Kasumi-1 (cell line): ENCODE data around the gene COL8A1.

Experiments used
- DNase-seq, 2 experiments: peaks; one replicate each; lab custom pipeline; 2025; lab: John Stamatoyannopoulos, UW

COL8A1 gene

DNA sequence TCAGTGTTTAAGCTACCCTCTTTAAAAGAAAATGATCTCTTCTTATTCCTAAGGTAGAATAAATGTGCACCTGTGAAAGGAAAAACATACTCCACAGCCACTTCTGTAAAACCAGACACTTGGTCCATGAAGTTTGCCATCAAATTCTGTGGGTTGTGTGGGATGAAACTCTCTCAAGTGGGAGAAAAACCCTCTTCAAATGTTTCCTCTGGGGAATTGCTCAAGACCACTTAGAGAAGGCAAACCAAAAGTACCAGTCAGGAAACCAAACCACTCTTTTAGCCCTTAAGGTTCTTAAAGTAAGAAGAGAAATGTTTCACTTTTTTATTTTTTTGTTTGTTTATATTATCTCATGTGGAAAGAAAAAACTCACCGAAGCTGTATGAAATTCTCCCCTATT lies 1.2 kb downstream of the COL8A1 start:
- peak in 1 of 2 experiments; percentile 9 for DNase-seq

DNA sequence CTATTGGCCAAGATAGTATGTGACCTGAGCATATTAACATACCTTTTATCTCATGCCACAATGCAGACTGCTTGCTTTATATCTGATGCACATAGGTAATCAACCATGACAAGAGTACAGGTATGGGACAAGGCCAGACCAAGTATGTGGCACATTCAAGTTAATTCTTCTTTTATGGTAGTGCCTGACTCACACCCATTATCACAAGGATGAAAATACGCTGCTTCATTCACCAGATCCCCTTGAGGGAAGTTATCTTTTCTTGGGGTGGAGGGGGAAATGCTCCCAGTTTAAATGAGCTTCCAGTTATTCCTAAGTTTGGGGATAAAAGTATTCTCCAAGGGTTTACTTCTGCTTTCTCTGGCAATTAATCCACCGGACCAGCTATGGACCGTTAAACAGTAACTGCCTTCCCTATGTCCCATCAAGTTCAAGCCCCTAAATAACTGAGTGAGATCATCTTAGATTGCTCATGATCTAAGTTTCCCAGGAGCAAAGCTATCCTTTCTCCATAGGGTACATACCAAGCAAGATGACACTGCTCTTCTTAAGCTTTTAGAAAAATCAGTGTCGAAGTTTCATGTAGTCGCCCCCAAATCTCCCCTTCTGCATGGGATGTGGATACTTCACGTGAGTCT lies 1.9 kb downstream of the COL8A1 start:
- no peak for DNase-seq

DNA sequence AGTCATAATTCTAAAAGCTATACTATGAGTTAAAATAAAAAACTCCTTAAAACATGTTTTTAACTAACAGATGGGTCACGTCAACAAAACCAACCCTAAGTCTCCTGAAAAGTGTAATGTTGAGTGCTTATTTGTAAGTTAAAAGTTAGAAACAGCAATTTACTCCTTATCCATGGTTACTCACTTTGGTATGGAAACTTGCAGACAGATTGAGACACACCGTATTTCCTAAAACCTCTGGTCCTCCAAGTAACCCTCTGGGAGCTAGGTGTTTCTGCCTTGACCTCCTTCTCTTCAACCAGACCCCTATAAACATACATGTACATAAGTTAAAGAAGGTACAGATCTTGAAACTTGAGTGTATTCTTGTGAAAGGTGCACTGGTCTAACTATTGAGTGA lies 3.1 kb downstream of the COL8A1 start:
- DNase-seq = no peak

DNA sequence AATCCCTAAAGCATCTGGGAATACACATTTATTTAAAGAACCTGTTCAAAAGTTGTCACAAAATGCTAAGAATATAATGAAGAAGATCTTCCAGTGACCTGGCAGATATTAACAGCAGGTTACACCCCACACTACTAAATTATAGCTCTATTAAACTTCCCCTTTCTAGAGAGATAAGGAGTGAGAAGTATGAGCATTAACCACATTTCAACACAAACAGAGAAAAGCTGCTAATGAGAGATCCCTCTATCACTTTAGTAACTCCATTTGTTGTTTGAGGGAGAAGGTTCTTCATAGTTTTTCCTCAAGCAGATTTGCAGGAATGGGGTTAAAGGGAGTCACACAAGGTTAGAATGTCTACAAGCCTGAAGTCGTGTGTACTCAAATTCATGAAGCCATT lies 3.6 kb downstream of the COL8A1 start:
- DNase-seq = peak; percentile 44 to 83

DNA sequence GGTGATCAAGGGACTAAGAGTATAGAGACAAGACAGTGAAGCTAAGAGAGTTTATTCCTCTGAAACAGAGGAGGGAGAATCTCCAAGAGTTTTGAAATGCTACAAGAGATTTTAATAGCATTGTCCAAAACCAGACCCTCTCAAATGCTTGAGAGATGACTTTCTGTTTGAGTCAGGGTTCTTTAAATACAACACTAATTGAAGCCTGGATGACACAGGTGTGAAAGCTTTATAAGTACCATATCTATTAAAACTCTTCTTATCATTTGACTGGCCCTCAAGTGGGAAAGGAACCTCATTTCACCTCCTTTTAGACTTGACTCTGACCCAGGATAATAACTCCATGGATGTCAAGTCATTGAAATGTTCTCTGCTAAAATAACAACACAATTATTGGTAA lies 5.6 kb downstream of the COL8A1 start:
- no peak for DNase-seq

- DNase-seq = no peak
Measured at GRCh38 chr3:99644746-99645145, 6.4 kb downstream of the COL8A1 start.

GRCh38 chr3:99645277-99646106 lies 7.1 kb downstream of the COL8A1 start:
- DNase-seq = peak; percentile 35 to 55

DNA sequence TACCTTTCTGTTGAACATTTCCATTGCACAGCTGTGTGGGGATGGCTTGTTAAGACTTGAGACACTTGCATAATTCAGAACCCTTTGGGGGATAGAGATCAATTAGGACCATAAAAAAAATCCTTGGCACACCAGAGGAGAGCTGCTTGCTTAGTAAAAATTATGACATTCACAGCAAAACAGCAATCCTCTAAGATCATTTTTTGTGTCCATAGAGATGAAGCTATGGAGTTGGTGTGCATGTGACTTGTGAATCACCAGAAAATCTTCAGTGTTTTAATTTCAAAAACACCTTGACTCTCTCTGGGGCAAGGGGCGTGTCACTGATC lies 7.7 kb downstream of the COL8A1 start:
- DNase-seq = no peak

DNA sequence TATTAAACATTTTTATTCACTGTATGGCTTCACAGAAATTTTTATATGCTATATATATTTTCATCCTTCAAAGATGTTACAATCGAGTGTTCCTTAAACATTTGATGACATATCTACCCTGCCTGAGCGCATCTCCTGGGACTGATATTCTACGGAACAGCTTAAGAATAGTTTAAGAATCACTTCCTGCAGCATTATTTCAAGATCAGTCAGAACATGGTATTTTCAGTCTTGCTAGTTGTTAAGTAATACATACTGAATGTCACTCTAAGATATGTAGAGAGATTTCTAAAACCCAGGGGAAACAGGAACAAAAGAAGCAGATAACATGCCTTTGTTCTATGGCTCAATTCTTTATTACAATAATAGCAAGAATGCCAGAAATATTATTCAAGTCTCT lies 8.7 kb downstream of the COL8A1 start:
- DNase-seq = no peak

DNA sequence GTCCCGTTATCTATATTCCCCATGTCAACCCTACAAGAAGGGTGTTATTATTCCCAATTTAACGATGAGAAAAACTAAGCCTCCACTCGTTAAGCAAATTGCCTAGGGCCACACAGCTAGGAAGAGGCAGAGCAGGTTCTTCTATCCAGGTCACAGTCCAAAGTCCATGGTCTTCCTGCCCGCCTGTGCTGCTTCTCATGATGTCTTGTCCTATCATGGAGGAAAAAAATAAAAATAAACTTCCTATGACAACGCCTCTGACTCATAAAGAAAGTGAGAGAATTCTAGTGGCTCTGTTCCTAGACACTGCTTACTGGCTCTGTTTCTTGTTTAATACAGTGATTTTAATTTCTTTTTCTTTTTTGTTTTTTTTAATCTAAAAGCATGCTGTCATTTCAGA lies 9.7 kb downstream of the COL8A1 start:
- DNase-seq = no peak

GRCh38 chr3:99648516-99648915 lies 10.1 kb downstream of the COL8A1 start:
- DNase-seq = no peak

- DNase-seq = no peak
Measured at GRCh38 chr3:99651531-99651930, 13.1 kb downstream of the COL8A1 start.

- no peak for DNase-seq
Measured at GRCh38 chr3:99656624-99657023, 18.2 kb downstream of the COL8A1 start.

DNA sequence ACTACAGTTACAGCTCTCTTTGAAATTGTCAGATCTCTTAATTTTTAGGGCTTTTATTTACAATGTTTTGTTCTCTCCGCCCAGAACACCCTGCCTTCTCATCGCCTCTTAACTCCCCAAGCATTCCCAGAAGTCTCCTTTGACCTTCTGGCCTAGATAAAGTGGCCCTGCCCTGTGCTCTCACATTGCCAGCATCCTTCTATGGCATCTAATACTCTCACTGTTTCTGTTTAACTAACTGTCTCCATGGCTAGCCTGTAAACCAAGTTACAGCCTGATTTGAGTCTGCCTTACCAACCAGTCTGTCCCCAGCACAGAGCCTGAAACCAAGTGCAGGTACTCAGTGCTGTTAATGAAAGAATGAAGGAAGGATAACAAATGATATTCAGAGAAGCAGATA lies 19.9 kb downstream of the COL8A1 start:
- DNase-seq = no peak

- no peak for DNase-seq
Measured at GRCh38 chr3:99659032-99659431, 20.6 kb downstream of the COL8A1 start.

GRCh38 chr3:99659951-99660350 lies 21.6 kb downstream of the COL8A1 start:
- DNase-seq = no peak

GRCh38 chr3:99662838-99663570 lies 24.6 kb downstream of the COL8A1 start:
- no peak for DNase-seq

DNA sequence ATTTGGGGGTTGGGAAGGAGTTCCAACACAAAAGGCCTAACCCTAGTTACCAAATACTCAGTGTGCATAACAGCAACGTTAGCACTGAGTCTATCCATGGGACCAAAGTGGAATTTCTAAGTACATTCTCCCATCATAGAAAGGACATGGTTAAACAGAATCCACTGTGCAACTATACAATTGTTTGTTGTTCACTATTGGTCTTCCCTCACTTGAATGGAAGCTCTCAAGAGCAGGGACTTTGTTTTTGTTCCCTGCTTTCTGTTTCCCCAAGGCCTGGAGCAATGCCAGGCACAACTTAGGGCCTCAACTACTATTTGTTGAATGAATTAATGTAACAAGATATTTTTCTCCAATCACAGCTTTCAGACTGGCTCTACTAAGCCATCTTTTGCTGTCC lies 25.6 kb downstream of the COL8A1 start:
- no peak for DNase-seq

GRCh38 chr3:99665017-99665416 lies 26.6 kb downstream of the COL8A1 start:
- DNase-seq = no peak

- no peak for DNase-seq
Measured at GRCh38 chr3:99666201-99666600, 27.8 kb downstream of the COL8A1 start.

DNA sequence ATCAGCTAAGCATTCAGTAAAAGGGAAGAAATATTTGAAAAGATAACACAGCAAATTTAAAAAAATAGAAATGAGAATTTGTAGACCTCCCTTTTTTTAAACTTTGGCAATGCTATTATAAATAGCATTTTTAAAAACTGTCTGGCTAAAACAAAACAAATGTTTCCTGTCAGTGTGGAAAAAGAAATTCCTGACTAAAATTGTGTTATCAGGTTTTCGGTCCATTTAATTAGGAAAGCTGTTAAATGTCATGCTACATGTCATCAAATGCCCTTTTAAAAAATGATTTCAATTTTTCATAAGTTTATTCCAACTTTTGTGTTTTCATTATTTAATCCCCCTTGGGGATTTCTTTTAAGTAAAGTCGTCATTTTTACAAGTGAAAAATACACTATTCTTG lies 29.6 kb downstream of the COL8A1 start:
- no peak for DNase-seq

- DNase-seq = no peak
Measured at GRCh38 chr3:99669879-99670555, 31.6 kb downstream of the COL8A1 start.

DNA sequence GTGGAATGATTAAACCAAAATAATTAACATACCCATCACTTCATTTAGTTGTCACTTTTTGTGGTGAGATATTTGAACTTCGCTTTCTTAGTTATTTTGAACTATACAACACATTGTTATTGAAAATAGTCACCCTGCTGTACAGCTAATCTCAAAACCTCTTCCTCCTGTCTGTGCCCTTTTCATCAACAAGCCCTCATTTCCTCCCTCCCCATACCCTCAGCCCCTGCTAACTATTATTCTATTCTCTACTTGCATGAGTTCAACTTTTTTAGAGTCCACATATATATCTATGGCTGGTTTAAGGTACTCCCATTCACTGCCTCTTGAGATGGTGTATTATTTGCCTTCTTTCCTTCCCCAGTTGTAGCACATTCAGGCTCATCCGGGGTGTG lies 32.2 kb downstream of the COL8A1 start:
- DNase-seq = no peak
